Hematopoietic multipotent progenitor cell treated with erythropoietin and hydrocortisone succinate and interleukin-3 and kit ligand, for 17 days (in vitro differentiated cells): ENCODE results near the gene AMMECR1L.

ENCODE experiments used
- DNase-seq: peaks from one replicate; pipeline ENCODE4 v3.0.0-alpha.2; 2015; ENCODE audit warnings: low spot score

AMMECR1L gene

DNA sequence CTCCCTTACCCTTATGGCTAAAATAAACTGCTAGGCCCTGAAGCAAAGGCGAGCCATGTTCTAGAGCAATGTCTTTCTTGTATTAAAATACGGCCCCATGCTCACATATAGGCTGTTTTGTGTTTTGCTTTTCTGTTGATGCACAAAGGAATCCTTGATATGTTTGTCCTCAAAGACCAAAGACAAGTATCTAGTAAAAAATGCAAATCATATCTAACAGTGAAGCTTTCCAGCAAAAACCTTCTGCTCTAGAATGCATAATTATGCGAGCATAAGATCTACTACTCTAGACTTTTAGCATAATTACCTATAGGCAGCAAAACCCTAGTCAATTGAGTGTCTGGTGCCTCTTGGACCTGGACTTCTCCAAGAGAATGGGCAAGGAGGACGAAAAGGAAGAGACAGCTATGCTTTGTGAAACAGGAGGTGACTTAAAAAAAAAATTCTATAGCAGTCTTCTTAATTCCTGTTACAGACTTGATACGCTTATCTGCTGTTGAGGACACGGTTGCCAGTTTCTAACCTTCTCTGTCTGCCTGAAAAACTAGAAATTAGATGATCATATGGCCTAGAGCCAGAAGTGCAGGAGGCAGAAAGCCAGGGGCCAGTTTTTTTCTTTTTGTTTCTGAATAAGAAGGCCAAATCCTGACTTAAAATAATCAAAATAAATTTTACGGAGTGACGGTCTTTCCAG, 1.5 kb upstream of the AMMECR1L start:
- DNase-seq = peak; percentile 56

DNA sequence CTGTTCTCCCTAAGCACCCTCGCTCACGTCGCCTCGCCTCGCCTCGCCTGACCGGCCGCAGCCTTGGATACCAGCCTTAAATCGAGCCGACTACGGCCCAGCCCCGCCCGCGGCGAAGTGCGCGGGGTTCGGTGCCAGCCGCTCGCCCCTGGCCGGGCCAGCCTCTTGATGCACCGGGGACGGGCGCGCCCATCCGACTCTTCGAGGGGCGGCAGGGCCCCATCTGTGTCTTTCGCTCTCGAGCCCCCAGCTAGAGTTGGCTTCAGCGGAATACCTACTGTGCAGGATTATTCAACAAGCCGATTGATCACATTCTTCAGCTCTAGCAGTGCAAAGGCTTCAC, 808 bp upstream of the AMMECR1L start:
- DNase-seq = peak; percentile 30

DNA sequence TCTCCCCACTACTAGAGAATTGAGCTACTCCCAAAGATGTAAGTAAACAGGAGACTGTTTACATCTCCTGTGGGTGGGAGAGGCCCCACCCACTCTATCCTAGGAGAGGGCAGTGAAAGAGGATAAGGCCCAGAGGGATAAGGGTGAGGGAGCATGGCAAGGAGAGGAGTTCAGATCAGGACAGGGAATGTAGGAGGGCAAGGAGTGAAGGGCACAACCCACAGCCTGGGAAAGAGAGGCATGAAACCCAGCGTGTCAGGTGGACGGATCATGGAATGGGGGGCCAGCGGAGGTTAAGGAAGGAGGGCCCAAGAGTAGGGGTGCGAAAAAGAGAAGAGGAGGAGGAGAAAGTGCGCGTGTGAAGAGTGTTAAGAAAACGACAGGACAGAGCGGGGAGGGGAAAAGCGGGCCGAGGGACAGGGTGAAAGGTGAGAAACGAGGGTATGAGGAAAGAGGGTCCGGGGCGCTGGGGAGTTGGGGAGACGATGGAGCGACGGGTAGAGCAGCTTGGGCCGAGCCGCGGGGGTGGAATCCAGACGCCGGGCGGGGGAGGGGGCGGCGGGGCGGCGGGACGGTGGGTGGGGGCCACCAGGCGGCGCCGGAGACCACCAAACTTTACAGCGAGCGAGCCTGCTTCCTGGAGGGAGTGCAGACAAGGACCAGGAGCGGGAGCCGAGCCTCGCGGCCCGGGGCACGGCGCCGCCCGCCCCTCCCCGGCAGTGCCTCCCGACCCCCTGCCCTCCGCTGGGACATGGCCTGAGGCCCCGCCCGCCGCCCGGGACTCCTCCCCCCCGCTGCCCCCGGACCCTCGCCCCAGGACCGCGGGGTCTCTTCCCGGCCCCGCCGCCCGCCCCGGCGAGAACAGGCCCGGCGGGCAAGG, 655 bp downstream of the AMMECR1L start:
- DNase-seq = peak; percentile 65

DNA sequence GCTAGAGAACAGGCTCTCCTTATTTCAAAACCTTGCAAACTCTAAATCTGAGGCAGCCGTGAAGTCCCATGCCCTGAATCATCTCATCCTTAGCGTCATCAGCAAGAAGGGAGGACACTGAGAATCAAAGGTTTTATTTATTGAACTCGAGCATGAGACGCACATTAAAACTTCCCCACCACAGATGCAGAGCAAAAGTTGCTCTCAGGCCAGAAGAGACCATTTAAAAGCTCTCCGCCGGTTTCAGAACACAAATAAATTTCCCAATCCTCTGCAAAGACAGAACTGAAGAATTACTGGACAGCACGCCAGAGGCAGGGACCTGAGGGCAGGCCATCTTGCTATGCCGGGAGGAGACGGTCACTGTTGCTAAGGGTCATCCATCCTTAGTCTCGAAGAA, 1.3 kb downstream of the AMMECR1L start:
- DNase-seq = no peak

DNA sequence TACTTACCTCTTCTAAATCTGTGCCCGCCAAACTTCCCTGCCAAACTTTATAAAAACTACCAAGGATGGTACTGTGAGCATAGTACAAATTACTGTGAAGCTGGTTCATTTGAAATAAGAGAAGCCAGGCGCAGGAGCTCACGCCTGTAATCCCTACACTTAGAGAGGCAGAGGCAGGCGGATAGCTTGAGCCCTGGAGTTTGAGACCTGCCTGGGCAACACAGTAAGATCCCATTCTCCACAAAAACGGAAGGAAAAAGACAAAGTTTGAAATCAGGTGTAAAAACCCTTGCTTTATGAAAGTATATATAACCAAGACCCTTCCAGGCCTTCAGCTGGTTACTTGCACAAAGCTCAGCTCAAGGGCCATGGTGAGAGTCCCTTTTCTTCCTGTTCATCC, 5.9 kb downstream of the AMMECR1L start:
- no peak for DNase-seq

DNA sequence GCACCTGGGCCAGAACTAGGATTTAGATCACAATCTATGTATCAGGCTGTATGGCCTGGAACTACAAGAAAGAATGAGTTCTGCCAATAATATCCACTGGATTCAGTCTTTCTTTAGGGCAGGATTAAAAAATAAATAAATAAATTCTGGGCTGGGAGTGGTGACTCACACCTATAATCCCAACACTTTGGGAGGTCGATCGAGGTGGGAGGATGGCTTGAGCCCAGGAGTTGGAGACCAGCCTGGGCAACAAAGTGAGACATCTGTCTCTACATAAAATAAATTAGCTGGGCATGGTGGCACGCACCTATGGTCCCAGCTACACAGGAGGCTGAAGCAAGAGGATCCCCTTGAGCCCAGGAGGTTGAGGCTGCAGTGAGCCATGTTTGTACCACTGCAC, 8.1 kb downstream of the AMMECR1L start:
- no peak for DNase-seq

DNA sequence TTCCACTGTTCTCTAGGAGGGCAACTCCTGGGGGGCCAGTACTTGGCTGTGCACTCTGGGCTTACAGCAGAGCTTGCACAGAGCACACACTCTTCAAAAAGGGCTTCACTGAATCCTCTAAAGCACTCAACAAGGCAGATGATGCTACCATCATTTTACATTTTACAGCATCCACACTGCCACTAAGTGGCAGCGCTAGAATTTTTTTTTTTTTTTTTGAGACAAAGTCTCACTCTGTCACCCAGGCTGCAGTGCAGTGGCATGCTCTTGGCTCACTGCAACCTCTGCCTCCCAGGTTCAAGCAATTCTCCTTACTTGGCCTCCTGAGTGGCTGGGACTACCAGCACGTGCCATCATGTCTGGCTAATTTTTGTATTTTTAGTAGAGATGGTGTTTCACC, 8.6 kb downstream of the AMMECR1L start:
- DNase-seq = no peak

DNA sequence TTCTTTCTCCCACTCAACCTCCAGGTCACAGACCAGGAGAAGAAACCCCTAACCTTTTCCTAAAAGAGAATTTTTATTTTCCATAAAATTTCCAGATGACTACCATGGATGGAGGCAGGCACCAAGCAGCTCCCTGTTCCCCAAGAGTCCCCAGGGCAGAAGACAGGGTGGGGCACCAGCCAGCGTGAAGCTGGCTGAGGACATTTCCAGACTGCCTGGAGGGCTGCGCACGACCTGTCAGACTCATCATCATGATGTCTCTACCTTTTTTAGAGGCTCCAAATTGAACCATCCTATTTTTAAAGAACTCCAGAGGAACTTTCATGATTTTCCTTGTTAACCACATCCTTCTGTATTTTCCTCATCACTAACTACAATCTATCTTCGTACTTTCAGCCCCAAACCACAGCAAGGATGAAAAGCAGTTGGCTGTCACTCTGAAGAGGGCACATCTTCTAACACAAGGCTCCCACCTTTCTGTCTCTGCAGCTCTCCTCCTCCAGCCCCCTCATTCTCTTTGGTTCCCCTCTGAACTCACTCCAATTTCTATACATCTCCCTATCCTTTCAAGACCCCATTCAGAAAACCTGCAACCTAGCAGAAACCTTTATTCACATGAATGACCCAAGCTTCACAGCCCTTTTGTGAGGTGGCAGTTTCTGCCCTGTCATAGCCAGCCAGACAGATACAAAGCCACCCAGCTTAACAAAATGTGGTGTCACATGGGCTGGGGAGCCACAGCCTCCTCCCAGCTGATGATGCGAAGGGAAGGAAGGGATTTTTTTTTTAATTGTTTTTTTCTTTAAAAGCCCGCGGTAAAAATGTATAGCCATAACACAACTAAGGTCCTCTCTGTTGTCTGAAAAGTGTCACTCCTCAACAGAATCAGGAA, 11.1 kb downstream of the AMMECR1L start:
- DNase-seq = no peak

DNA sequence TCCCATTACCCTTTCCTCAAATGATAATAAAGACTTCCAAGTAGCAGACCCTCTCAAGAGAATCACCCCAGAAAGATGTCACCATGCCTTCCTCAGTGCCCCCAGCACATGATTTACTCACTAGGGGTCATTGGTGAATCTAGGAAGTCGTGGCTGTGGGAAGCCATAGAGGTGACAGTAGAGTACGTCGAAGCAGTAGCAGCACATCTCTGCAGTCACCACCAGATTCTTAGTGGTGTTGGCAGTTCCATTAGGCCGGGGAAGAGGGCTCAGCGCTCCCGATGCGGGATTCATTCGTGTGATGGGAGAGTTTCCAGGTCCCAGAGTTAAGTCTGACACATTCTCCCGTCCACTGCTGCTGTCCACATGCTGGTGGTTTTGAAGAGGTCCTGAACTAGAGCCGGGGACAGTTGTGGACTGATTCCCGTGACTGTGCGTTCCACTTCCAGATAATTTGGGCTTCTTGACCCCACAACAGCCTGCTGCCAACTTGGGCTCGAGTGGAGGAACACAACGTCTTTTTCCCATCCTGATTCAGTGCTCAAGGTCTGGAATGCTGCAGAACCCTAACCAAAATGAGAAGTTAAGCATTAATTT, 12.0 kb downstream of the AMMECR1L start:
- no peak for DNase-seq

DNA sequence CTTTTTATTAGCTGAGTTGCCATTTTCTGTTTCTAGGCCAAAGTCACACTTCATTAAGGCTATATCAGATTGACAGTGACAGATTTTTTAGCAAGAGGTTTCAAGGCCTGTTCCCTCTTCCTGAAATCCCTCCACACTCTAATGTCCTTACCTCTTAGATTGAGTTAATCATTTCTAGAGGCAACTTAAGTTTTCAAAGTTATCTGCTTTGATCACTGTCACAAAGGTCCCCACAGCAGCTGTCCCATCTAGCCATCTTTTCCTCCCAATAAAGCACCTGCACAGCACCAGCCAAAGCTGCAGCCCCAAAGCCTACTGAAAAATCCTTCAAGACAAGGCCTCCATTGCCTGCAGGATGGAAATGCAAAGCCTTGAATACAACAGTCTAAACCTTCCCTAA, 13.4 kb downstream of the AMMECR1L start:
- DNase-seq = no peak

DNA sequence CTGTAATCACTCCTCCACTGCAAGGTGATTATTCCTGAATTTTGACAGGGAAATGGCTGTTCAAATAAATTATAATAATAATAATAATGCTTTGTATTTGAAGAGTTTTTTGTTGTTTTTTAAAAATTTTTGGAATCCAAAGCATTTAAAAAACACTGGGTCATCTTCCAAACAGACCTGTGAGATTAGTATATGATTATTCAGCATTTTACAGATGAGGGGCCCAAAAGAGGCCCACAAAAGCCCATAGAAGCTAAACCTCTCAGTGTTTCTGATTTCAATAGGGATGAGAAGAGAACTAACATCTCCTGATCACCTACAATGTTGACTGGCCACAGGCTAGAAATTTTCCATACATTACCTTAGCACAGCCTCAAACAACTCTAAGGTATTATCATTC, 19.8 kb downstream of the AMMECR1L start:
- no peak for DNase-seq

DNA sequence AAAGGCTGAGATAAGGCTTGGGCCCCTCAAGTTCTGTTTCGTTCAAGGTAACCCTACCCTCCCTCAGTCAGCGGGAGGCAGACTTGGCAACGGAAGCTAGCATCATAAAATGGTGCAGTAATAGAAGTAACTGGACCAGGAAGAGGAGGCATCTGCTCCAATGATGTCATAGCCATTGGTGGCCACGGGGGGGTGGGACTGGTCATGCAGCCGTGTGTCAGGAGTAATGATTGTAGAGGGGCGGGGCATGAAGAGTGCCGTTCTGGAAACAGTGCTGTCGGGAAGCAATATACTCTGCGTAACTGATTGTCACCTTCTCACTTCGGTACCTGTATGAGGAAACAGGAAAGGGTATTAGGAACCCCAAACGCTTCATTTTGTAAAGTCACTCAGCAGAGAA, 20.9 kb downstream of the AMMECR1L start:
- no peak for DNase-seq

DNA sequence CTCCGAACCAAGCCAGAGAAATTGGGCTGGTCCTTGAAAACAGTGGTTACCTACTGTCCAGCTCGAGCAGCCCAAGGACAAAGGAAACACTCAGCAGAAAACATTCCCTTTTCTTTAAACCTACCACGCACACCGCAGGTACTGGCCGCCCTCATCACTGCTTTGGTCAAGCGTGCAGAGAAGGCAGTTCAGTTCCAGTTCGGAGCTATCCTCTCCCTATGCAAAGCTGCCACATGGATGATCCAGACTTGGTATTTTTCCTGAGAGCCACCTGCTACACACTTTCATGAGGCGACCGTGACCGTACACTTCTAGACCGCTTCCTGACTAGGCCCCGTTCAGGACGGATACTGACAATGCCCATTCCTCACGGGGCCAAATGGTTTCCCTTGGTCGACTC, 23.5 kb downstream of the AMMECR1L start:
- DNase-seq = no peak

DNA sequence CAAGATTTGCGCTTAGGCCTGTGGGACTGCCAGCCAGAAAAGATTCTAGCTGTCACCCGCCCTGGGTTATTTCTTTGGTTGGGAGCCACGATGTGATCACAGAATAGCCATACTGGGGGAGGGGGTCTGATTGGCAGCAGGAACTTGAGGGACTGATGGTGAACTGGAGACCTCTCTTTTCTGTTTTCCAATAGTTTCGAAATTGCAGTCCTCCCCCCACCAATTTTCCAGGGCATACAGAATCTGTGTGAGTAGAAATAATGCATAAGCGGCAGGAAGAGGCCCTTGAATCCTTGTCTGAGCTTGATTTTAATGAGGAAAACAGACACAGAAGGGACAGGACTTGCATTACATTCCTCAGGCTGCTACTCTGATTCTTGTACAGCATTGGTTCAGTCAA, 25.6 kb downstream of the AMMECR1L start:
- no peak for DNase-seq

DNA sequence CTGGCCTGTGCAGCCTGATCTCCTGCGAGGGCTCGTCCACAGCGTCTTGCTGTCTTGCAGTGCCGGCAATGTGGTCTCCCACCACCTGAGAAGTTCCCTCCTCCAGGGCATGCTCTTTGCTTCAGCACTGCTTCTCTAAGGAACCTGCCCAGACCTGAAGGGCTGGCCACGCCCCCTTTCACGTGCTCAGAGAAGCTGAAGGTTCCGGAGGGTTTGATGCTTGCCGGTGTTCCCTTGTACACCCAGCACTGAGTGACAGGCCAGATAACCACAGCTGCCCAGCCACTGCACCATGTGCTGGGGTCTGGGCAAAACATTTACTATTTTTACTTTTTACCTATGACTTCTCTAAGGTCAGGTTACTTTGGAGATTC, 26.1 kb downstream of the AMMECR1L start:
- peak; percentile 50 for DNase-seq

DNA sequence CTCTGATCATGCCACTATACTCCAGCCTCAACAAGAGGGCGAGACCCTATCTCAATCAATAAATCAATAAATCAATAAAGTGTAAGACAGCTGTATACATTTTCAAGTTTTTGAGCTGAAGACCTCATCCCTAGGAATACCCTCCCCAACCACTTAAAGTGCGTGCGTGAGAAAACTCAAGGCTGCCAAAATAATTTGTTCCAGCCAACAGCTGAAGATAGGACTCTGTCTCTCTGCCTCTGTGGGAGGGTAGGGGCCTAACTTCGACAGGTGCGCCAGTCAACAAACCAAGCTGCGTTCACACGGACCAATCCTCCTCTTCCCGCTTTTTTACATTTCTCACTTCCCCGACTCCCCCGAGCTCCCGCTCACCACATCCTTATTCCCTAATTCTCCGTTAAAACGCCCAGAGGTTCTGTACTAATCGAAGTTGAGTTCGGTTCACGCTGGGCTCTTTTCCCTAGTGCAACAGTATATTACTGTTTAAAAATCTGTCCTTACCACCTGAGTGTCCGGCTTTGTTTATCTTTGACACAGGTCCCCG, 28.4 kb downstream of the AMMECR1L start:
- DNase-seq = peak; percentile 14

DNA sequence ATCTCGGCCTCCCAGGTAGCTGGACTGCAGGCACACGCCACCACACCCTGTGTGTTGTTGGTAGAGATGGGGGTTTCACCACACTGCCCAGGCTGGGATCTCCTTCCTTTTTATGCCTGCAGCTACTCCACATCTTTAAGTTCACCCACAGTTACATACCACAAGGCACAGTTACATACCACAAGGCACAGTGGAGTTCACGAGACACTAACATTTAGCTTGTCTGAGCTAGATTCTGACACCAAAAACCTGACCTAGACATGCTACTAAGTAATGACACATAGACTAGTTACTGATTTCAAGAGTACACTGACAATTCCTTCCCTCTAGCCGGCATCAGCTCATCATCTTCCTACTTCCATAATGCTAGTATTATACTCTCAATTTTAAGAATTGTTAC, 32.1 kb downstream of the AMMECR1L start:
- no peak for DNase-seq

DNA sequence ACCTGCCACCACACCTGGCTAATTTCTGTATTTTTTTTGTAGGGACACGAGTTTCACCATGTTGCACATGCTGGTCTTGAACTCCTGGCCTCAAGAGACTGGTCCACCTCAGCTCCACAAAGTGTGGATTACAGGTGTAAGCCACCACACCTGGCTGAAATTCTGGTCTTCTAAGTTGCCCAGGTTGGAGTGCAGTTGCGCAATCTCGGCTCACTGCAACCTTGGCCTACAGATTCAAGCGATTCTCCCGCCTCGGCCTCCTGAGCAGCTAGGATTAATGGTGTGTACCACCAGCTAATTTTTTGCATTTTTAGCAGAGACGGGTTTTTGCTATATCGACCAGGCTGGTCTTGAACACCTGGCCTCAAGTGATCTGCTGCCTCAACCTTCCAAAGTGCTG, 33.4 kb downstream of the AMMECR1L start:
- DNase-seq = no peak

DNA sequence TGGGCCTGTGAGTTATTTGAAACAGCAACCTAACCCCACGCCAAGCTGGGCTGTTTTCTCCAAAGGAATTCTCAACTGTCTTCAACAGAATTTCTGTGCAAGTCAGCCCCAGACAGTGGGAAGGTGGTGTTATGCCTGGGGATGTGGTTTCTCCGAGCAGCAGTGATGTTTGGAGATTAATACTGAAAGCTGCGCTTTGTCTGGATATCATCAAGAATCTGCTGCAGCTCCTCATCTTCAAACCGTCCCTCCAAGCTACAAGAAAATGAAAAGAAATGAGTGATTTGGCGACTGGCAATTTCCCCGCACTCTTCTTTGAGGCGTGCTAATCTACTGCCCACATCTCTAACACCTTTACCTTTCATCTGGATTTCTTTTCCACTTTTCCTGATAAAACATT, 37.8 kb downstream of the AMMECR1L start:
- DNase-seq = no peak

DNA sequence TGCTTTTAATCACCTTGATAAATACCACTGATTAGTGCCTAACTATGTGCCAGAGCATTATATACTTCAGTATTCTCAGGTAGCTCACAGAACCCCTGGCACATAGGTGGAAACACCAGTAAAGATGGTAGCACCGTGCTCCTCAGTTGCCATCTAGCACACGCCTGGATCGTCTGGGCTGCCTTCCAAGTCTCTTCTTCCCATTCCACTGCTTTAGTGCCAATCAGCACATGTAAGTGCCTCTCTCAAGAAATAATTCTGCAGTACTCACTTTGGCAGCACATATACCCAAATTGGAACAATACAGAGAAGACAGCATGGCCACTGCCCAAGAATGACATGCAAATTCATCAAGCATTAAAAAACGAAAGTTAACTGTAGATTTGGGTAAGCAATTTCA, 40.8 kb downstream of the AMMECR1L start:
- DNase-seq = no peak

DNA sequence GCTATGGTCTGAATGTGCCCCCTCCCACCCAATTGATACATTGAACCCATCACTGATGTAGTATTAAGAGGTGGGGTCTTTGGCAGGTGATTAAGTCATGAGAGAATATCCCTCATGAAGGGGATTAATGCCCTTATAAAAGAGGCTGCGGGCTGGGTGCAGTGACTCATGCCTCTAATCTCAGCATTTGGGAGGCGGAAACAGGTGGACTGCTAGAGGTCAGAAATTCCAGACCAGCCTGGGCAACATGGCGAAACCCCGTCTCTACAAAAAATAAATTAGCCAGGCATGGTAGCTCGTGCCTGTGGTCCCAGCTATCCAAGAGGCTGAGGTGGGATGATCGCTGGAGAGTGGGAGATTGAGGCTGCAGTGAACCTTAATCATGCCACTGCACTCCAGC, 42.1 kb downstream of the AMMECR1L start:
- no peak for DNase-seq
